Ascending aorta (tissue), 2 donors: Measurements from ENCODE around the gene PLCB1. TPM values are rescaled to one million over a fixed set of nuclear protein-coding genes. Genes with fewer than 3 reads are reported as not detected.

Source experiments
- DNase-seq, 2 donors: peaks; one replicate each; pipeline ENCODE4 v3.0.0-alpha.2; 2019; ENCODE audit warnings: low spot score in 2 of 2
- H3K27ac ChIP-seq, 2 donors: fragments of 200-600 bp; sonication (generic); one replicate each; pipeline ENCODE4 v1.5.1; 2016 to 2017; ENCODE audit warnings: mild to moderate bottlenecking in 1 of 2
- H3K27me3 ChIP-seq: fragments of 200-600 bp; sonication (generic); one replicate; pipeline ENCODE4 v1.5.1; 2017
- H3K36me3 ChIP-seq, 2 donors: fragments of 200-600 bp; sonication (generic); one replicate each; pipeline ENCODE4 v1.5.1; 2016
- H3K4me1 ChIP-seq, 2 donors: fragments of 200-600 bp; sonication (generic); one replicate each; pipeline ENCODE4 v1.5.1; 2016 to 2017; ENCODE audit warnings: mild to moderate bottlenecking in 1 of 2
- H3K4me3 ChIP-seq, 2 donors: fragments of 200-600 bp; sonication (generic); one replicate each; pipeline ENCODE4 v1.5.1; 2016 to 2017; ENCODE audit warnings: mild to moderate bottlenecking in 1 of 2
- H3K9me3 ChIP-seq, 2 donors: fragments of 200-600 bp; sonication (generic); one replicate each; pipeline ENCODE4 v1.5.1; 2016
- intact Hi-C: fragments of 100-400 bp; cut with DNase I; formaldehyde crosslinking; loops from one replicate; pipeline ENCODE4 v1.15.1; 2023
- total RNA-seq: library from RNA; depleted of rRNA; stranded (reverse); fragments of >200 nt; gene quantifications from one replicate; pipeline ENCODE4 v1.1.0, GENCODE V29; 2016
- TF ChIP-seq, protein P1 (sequence below), 3 experiments: fragments of 200-600 bp in 2 of 3; fragments of 450-650 bp in 1 of 3; sonication (generic) in 2 of 3; IDR thresholded peaks; one replicate each; pipeline ENCODE4 v1.5.1; 2016 to 2019; ENCODE audit warnings: antibody characterized with exemption in 3 of 3, mild to moderate bottlenecking in 1 of 3, moderate library complexity in 1 of 3

Gene PLCB1
- total RNA-seq, 1 donor from 2014 or later = 22.9 TPM

DNA sequence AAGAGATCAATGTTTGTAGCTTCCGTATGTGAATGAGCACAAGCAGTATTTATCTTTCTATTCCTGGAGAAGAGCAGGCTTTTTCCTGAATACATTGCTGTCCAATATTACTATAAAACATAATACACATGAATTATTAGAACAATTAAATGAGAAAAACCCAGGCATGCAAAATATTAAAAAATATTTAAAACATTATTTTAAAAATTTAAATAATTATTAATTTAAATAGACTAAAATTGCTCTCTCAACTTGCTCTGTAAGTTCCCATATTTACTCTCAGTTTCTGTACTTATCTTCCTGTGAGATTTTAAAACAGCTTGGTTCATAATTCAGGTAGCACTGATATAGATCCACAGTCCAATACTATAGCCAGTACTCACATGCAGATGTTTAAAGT lies 97.0 kb downstream of the PLCB1 start:
- TF ChIP-seq, protein P1, sequence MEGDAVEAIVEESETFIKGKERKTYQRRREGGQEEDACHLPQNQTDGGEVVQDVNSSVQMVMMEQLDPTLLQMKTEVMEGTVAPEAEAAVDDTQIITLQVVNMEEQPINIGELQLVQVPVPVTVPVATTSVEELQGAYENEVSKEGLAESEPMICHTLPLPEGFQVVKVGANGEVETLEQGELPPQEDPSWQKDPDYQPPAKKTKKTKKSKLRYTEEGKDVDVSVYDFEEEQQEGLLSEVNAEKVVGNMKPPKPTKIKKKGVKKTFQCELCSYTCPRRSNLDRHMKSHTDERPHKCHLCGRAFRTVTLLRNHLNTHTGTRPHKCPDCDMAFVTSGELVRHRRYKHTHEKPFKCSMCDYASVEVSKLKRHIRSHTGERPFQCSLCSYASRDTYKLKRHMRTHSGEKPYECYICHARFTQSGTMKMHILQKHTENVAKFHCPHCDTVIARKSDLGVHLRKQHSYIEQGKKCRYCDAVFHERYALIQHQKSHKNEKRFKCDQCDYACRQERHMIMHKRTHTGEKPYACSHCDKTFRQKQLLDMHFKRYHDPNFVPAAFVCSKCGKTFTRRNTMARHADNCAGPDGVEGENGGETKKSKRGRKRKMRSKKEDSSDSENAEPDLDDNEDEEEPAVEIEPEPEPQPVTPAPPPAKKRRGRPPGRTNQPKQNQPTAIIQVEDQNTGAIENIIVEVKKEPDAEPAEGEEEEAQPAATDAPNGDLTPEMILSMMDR (IDR thresholded peaks at IDR 0.05) = no peak
- Histone ChIP-seq H3K27me3 (no peaks in the 10 kb centered on the region), H3K36me3 (no peaks in the 10 kb centered on the region), H3K27ac (no peak overlapping the region), H3K4me3 (no peak overlapping the region), H3K9me3 (no peaks in the 10 kb centered on the region), H3K4me1 (no peaks in the 10 kb centered on the region)
- no peak for DNase-seq
- intact Hi-C loops = no loop called here

- Histone ChIP-seq H3K4me1 (no peaks in the 10 kb centered on the region), H3K36me3 (no peaks in the 10 kb centered on the region), H3K9me3 (no peaks in the 10 kb centered on the region), H3K27ac (no peak overlapping the region), H3K27me3 (no peaks in the 10 kb centered on the region), H3K4me3 (no peak overlapping the region)
- intact Hi-C loops = no loop called here
- no peak for DNase-seq
- TF ChIP-seq, protein P1 (IDR thresholded peaks at IDR 0.05) = no peak
These were observed 99.0 kb downstream of the PLCB1 start for GRCh38 chr20:8231038-8231437.

GRCh38 chr20:8232332-8232731 lies 100.3 kb downstream of the PLCB1 start:
- Histone ChIP-seq H3K9me3 (no peaks in the 10 kb centered on the region), H3K36me3 (no peaks in the 10 kb centered on the region), H3K27ac (no peak overlapping the region), H3K4me3 (no peak overlapping the region), H3K27me3 (no peaks in the 10 kb centered on the region), H3K4me1 (no peaks in the 10 kb centered on the region)
- TF ChIP-seq, protein P1 (IDR thresholded peaks at IDR 0.05) = no peak
- no peak for DNase-seq
- intact Hi-C loops = no loop called here

- Histone ChIP-seq H3K27ac (no peak overlapping the region), H3K4me3 (no peak overlapping the region), H3K4me1 (no peaks in the 10 kb centered on the region), H3K36me3 (no peaks in the 10 kb centered on the region), H3K27me3 (no peaks in the 10 kb centered on the region), H3K9me3 (no peaks in the 10 kb centered on the region)
- intact Hi-C loops = no loop called here
- no peak for DNase-seq
- TF ChIP-seq, protein P1 (IDR thresholded peaks at IDR 0.05) = no peak
These were observed 102.5 kb downstream of the PLCB1 start for GRCh38 chr20:8234580-8234979.

DNA sequence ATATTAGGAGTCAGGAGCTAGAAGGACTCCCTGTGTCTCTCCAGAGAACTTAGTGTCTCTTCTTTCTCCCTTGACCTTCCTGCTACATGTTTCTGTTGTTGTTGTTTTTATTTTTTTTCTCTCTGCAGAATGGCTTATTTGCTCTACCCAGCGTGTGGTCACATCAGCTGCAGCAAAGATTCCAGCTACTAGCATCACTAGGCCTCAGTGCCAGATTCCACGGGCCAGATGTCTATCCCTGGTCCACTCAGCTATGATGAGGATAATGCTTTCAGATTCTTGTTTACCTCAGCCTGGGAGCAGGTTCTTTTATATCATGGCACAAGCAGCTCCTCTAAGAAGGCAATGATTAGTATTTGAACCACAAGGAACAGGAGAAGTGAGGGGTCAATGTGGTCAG lies 110.0 kb downstream of the PLCB1 start:
- DNase-seq = no peak
- H3K9me3 ChIP-seq = no peaks in the 10 kb centered on the region
- no peaks in the 10 kb centered on the region for H3K27me3 ChIP-seq
- no peak overlapping the region for H3K27ac ChIP-seq
- no peak overlapping the region for H3K4me3 ChIP-seq
- H3K4me1 ChIP-seq = no peaks in the 10 kb centered on the region
- intact Hi-C loops = no loop called here
- no peaks in the 10 kb centered on the region for H3K36me3 ChIP-seq
- TF ChIP-seq, protein P1 (IDR thresholded peaks at IDR 0.05) = no peak
